Tibial artery (tissue), 4 donors: ENCODE results near the gene CMC4.

Experiments
- DNase-seq, 2 donors: peaks; one replicate each; pipeline ENCODE4 v3.0.0-alpha.2; 2019
- H3K27ac ChIP-seq, 2 donors: fragments of 200-600 bp; sonication (generic) in 1 of 2; 1 replicate in 1 of 2; 2 replicates in 1 of 2; pipeline ENCODE4 v1.5.1; 2018 to 2019; ENCODE audit warnings: mild to moderate bottlenecking in 1 of 2
- H3K27me3 ChIP-seq, 2 donors: fragments of 200-600 bp; sonication (generic) in 1 of 2; one replicate each; pipeline versions ENCODE4 v1.5.1 to v1.6.0; 2016 to 2019
- H3K36me3 ChIP-seq, 3 donors: fragments of 200-600 bp; sonication (generic) in 2 of 3; one replicate each; pipeline ENCODE4 v1.5.1; 2016 to 2019; ENCODE audit warnings: mild to moderate bottlenecking in 2 of 3
- H3K4me1 ChIP-seq, 4 donors: fragments of 200-600 bp; sonication (generic) in 2 of 4; 1 replicate in 3 of 4; 2 replicates in 1 of 4; pipeline ENCODE4 v1.5.1; 2016 to 2019
- H3K4me3 ChIP-seq, 2 donors: fragments of 200-600 bp; sonication (generic) in 1 of 2; 1 replicate in 1 of 2; 2 replicates in 1 of 2; pipeline ENCODE4 v1.5.1; 2018 to 2019; ENCODE audit warnings: mild to moderate bottlenecking in 2 of 2
- H3K9me3 ChIP-seq, 3 donors: fragments of 200-600 bp; sonication (generic) in 1 of 3; one replicate each; pipeline ENCODE4 v1.5.1; 2016 to 2019
- intact Hi-C: fragments of 100-400 bp; cut with DNase I; formaldehyde crosslinking; loops from one replicate; pipeline ENCODE4 v1.15.0; 2023; ENCODE audit warnings: low total_unique reads
- TF ChIP-seq, protein P1 (sequence below), 2 experiments: fragments of 200-600 bp in 1 of 2; fragments of 450-650 bp in 1 of 2; IDR thresholded peaks; one replicate each; pipeline ENCODE4 v1.5.1; 2017 to 2019; ENCODE audit warnings: antibody characterized with exemption in 2 of 2, mild to moderate bottlenecking in 1 of 2, moderate library complexity in 1 of 2

The CMC4 gene

DNA sequence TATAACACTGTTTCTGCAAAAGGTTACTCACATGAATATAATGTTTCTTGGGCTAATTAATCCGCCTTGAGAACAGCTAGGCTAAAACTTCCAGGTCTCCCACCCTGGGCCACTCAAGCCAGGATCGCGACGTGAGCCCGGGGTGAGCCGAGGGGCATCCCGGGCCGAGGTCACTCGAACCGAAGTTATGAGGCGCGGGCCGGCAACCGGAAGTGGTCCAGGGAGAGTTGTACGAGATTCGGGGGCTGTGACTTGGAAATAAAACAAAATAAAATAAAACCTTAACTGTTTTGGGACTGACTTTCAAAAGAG, 317 bp downstream of the CMC4 start:
- TF ChIP-seq, protein P1, sequence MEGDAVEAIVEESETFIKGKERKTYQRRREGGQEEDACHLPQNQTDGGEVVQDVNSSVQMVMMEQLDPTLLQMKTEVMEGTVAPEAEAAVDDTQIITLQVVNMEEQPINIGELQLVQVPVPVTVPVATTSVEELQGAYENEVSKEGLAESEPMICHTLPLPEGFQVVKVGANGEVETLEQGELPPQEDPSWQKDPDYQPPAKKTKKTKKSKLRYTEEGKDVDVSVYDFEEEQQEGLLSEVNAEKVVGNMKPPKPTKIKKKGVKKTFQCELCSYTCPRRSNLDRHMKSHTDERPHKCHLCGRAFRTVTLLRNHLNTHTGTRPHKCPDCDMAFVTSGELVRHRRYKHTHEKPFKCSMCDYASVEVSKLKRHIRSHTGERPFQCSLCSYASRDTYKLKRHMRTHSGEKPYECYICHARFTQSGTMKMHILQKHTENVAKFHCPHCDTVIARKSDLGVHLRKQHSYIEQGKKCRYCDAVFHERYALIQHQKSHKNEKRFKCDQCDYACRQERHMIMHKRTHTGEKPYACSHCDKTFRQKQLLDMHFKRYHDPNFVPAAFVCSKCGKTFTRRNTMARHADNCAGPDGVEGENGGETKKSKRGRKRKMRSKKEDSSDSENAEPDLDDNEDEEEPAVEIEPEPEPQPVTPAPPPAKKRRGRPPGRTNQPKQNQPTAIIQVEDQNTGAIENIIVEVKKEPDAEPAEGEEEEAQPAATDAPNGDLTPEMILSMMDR (IDR thresholded peaks at IDR 0.05) = no peak
- Histone ChIP-seq H3K4me1 (peaks cover 0 to 23% (median 0%) of the 10 kb centered on the region in 4 donors), H3K36me3 (no peaks in the 10 kb centered on the region), H3K4me3 (peak overlapping the region; percentile 61 to 65), H3K27ac (peak overlapping the region; percentile 82 to 92), H3K27me3 (no peaks in the 10 kb centered on the region), H3K9me3 (no peaks in the 10 kb centered on the region)
- intact Hi-C loops = no loop called here
- DNase-seq = no peak

DNA sequence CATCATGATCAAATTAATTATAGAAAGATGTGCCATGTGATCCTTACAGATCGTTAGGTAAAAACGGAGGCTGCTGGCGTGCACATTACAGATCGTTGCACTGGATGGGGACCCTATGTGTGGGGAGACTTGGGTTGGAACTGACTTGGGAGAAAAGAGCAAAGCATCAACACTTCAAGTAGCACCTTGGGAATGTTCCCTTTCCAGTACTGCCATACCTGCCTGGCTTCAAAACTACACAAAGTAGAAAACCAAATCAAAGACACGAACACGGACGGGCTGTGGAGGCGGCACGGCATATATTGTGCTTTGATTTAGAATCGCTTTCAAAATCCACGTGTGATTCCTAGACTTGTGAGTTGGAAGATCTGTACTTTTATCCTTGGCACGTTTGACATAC, 898 bp downstream of the CMC4 start:
- Histone ChIP-seq H3K4me1 (peaks cover 0 to 23% (median 0%) of the 10 kb centered on the region in 4 donors), H3K9me3 (no peaks in the 10 kb centered on the region), H3K27ac (peak overlapping the region; percentile 82 to 92), H3K4me3 (peak overlapping the region; percentile 61 to 65), H3K27me3 (no peaks in the 10 kb centered on the region), H3K36me3 (no peaks in the 10 kb centered on the region)
- TF ChIP-seq, protein P1 (IDR thresholded peaks at IDR 0.05) = no peak
- DNase-seq = no peak
- intact Hi-C loops = no loop called here

DNA sequence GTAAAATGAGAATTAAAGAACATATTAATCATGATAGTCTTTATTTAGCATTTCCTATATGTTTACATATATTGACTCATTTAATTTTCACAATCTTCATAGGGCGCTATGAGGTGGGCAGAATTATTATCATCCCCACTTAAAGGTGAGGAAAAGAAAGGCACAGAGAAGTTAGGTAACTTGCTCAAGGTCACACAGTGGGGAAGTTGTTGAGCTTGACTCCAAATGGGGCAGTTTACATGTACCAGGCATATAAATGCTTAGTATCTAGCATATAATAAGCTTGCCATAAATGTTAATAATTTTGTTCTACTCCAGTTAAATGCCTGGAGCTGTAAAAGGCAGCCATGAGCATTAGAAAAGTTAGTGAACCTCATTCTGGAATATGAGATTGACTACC, 1.5 kb downstream of the CMC4 start:
- Histone ChIP-seq H3K4me1 (peaks cover 0 to 23% (median 0%) of the 10 kb centered on the region in 4 donors), H3K4me3 (peak overlapping the region; percentile 61 to 65), H3K27me3 (no peaks in the 10 kb centered on the region), H3K36me3 (no peaks in the 10 kb centered on the region), H3K27ac (no peak overlapping the region), H3K9me3 (no peaks in the 10 kb centered on the region)
- TF ChIP-seq, protein P1 (IDR thresholded peaks at IDR 0.05) = no peak
- intact Hi-C loops = no loop called here
- no peak for DNase-seq

DNA sequence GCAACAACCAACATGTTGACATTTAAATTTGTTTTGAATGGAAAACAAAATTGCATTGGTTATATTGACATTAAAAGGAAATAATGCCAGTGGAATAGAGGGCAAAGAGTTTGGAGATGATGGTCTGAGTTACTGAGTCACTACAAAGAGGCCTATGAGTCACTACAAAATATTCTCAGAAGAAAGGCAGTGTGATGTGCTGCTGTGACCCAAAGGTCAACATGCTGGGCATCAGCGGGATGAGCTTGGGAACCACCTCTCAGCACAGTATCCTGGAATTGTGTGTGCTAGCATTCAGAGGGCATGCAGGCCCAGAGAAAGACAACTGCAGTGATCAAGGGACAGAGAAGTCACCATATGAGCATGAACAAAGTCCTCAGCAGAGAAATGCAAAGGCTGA, 2.8 kb downstream of the CMC4 start:
- no peak for DNase-seq
- no peak overlapping the region for H3K27ac ChIP-seq
- no peaks in the 10 kb centered on the region for H3K27me3 ChIP-seq
- peaks cover 0 to 23% (median 0%) of the 10 kb centered on the region in 4 donors for H3K4me1 ChIP-seq
- TF ChIP-seq, protein P1 (IDR thresholded peaks at IDR 0.05) = no peak
- no peak overlapping the region for H3K4me3 ChIP-seq
- no peaks in the 10 kb centered on the region for H3K9me3 ChIP-seq
- intact Hi-C loops = no loop called here
- no peaks in the 10 kb centered on the region for H3K36me3 ChIP-seq

DNA sequence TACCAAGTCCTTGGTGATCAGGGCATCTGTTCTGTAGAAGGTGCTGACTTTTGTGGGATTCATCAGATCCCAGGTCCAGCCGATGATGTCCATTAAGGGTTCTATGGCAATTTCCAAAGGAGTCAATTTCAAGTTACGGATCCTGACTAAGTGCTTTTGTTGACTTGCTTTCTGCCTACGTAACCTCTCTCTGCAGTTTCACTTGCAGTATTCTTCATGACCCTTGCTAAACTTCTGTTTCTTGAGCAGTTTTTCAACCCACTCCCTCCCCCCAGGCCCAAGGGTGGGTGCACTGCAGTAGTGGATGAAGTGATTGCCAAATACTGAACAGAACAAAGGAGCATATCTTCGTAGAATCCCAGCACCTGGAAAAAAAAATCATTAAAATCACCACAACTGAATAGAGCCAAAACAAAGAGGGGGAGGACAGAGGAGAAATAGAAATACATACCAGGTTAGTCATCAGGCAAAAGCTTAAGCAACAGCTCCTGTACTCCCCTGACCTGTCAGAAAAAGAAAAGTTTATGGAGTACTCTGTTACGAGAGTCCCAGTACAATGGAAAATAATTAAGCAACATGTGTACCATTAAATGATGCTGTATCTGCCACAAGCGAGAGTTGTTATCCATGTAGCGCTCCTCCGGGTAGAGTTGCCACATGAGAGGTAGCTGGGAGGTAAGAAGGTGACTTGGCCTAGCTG, 5.8 kb downstream of the CMC4 start:
- Histone ChIP-seq H3K4me3 (no peak overlapping the region), H3K27me3 (no peaks in the 10 kb centered on the region), H3K4me1 (peaks cover 0 to 18% (median 0%) of the 10 kb centered on the region in 4 donors), H3K36me3 (no peaks in the 10 kb centered on the region), H3K27ac (no peak overlapping the region), H3K9me3 (no peaks in the 10 kb centered on the region)
- TF ChIP-seq, protein P1 (IDR thresholded peaks at IDR 0.05) = no peak
- intact Hi-C loops = no loop called here
- DNase-seq = no peak
